HepG2 (cell line): ENCODE data around the gene HIVEP2. TPM values are rescaled to one million over a fixed set of nuclear protein-coding genes. Genes with fewer than 3 reads are reported as not detected.
A peak's percentile ranks its signal among the peaks of the same experiment; 100 is the strongest.

ENCODE experiments used
- CREB3 ChIP-seq: sonication (generic); formaldehyde crosslinking; IDR thresholded peaks from 2 replicates; pipeline ENCODE4 v1.5.0; 2020; ENCODE audit warnings: missing genetic modification reagents
- DNMT3B ChIP-seq: conservative IDR thresholded peaks from 2 replicates; pipeline ENCODE4 v1.6.1; 2016; ENCODE audit warnings: missing biosample characterization, control low read depth
- DR1 ChIP-seq: sonication (generic); formaldehyde crosslinking; IDR thresholded peaks from 2 replicates; pipeline ENCODE4 v1.8.0; 2021; ENCODE audit warnings: mild to moderate bottlenecking, missing genetic modification reagents, inconsistent platforms
- FIP1L1 ChIP-seq: fragments of 200-400 bp; formaldehyde crosslinking; IDR thresholded peaks from 2 replicates; pipeline ENCODE4 v1.6.1; 2018; ENCODE audit warnings: low read depth, mild to moderate bottlenecking, low read length, moderate library complexity, borderline replicate concordance; ENCODE audit not compliant: insufficient read depth
- KDM4B ChIP-seq: sonication (generic); formaldehyde crosslinking; IDR thresholded peaks from 2 replicates; pipeline ENCODE4 v1.4.0; 2020; ENCODE audit warnings: missing genetic modification reagents
- MEF2D ChIP-seq: sonication (generic); formaldehyde crosslinking; IDR thresholded peaks from 2 replicates; pipeline ENCODE4 v1.5.1; 2020; ENCODE audit warnings: mild to moderate bottlenecking, missing genetic modification reagents
- PLSCR1 ChIP-seq: sonication (generic); formaldehyde crosslinking; IDR thresholded peaks from 2 replicates; pipeline ENCODE4 v1.5.0; 2020; ENCODE audit warnings: missing genetic modification reagents, mild to moderate bottlenecking, borderline replicate concordance
- RARG ChIP-seq: sonication (generic); formaldehyde crosslinking; IDR thresholded peaks from 2 replicates; pipeline ENCODE4 v1.4.0; 2020; ENCODE audit warnings: low read depth, mild to moderate bottlenecking, missing genetic modification reagents
- SMAD1 ChIP-seq: sonication (generic); formaldehyde crosslinking; IDR thresholded peaks from 2 replicates; pipeline ENCODE4 v1.4.0; 2020; ENCODE audit warnings: missing genetic modification reagents, low read depth, mild to moderate bottlenecking, borderline replicate concordance
- ZBTB7B ChIP-seq: sonication (generic); formaldehyde crosslinking; IDR thresholded peaks from 2 replicates; pipeline ENCODE4 v1.4.0; 2020; ENCODE audit warnings: missing genetic modification reagents
- ZFP91 ChIP-seq: sonication (generic); formaldehyde crosslinking; IDR thresholded peaks from 2 replicates; pipeline ENCODE4 v1.9.0; 2022; ENCODE audit warnings: missing genetic modification reagents, mild to moderate bottlenecking, borderline replicate concordance
- ZIK1 ChIP-seq: sonication (generic); formaldehyde crosslinking; IDR thresholded peaks from 2 replicates; pipeline ENCODE4 v1.5.0; 2020; ENCODE audit warnings: mild to moderate bottlenecking, low read depth, missing genetic modification reagents, borderline replicate concordance
- ZNF160 ChIP-seq: sonication (generic); formaldehyde crosslinking; IDR thresholded peaks from 2 replicates; pipeline ENCODE4 v1.8.0; 2022; ENCODE audit warnings: mild to moderate bottlenecking, inconsistent platforms, missing genetic modification reagents
- ZNF468 ChIP-seq: sonication (generic); formaldehyde crosslinking; IDR thresholded peaks from 2 replicates; pipeline ENCODE4 v1.8.0; 2022; ENCODE audit warnings: mild to moderate bottlenecking, moderate library complexity, missing genetic modification reagents
- ZNF484 ChIP-seq: sonication (generic); formaldehyde crosslinking; IDR thresholded peaks from 2 replicates; pipeline ENCODE4 v1.5.1; 2020; ENCODE audit warnings: mild to moderate bottlenecking, low read depth, missing genetic modification reagents, borderline replicate concordance
- ZNF564 ChIP-seq: sonication (generic); formaldehyde crosslinking; IDR thresholded peaks from 2 replicates; pipeline ENCODE4 v1.8.1; 2023; ENCODE audit warnings: mild to moderate bottlenecking, missing genetic modification reagents
- ZNF572 ChIP-seq: sonication (generic); formaldehyde crosslinking; IDR thresholded peaks from 2 replicates; pipeline ENCODE4 v1.5.1; 2020; ENCODE audit warnings: mild to moderate bottlenecking, missing genetic modification reagents
- ZNF614 ChIP-seq: IDR thresholded peaks from 2 replicates; pipeline ENCODE4 v1.6.1; 2018; ENCODE audit warnings: missing biosample characterization, missing genetic modification reagents, inconsistent platforms, borderline replicate concordance
- ZNF687 ChIP-seq: sonication (generic); formaldehyde crosslinking; IDR thresholded peaks from 2 replicates; pipeline ENCODE4 v1.5.1; 2020; ENCODE audit warnings: mild to moderate bottlenecking, missing genetic modification reagents, moderate library complexity
- ZNF691 ChIP-seq: sonication (generic); formaldehyde crosslinking; IDR thresholded peaks from 2 replicates; pipeline ENCODE4 v1.4.0; 2020; ENCODE audit warnings: missing genetic modification reagents, low read depth, mild to moderate bottlenecking, borderline replicate concordance
- polyA plus RNA-seq, 8 experiments: library from polyadenylated mRNA; depleted of rRNA in 3 of 8; stranded (reverse) in 7 of 8; unstranded in 1 of 8; fragments of >200 nt; fragmentation: Illumina TruSeq in 4 of 8; extraction: Trizol in 4 of 8; gene quantifications; 2 replicates each; pipeline versions ENCODE4 v1.2.1 to v1.2.3, GENCODE V29; 2011 to 2016; ENCODE audit warnings: low read depth in 4 of 8, missing spikeins in 1 of 8, mixed read lengths in 1 of 8; ENCODE audit not compliant: insufficient read depth in 1 of 8
- total RNA-seq, 5 experiments: library from RNA; depleted of rRNA; stranded (reverse); fragments of >200 nt; fragmentation: Illumina TruSeq; extraction: Trizol; gene quantifications; 2 replicates each; pipeline ENCODE4 v1.2.3, GENCODE V29; 2016; ENCODE audit warnings: low read depth in 1 of 5

The HIVEP2 gene
- total and polyA plus RNA-seq, 2 of the 13 experiments (the other 11 are each of a cell fraction or from before 2014, with no cell fraction given) = 3.4 to 12.9 TPM

GRCh38 chr6:142946924-142947713 is 2.1 kb upstream of the HIVEP2 start (continued):
- TF ChIP-seq PLSCR1 (CRISPR knock-in tag) (no peak), ZNF160 (CRISPR knock-in tag) (no peak), ZFP91 (CRISPR knock-in tag) (peak; percentile 51; the same call in 1 of the 2 replicates), DNMT3B (no peak), ZIK1 (no peak), SMAD1 (CRISPR knock-in tag) (peak; percentile 53; the same call in 1 of the 2 replicates), ZNF614 (CRISPR knock-in tag) (no peak), ZBTB7B (CRISPR knock-in tag) (peak; percentile 14), FIP1L1 (no peak), ZNF484 (CRISPR knock-in tag) (no peak), ZNF564 (CRISPR knock-in tag) (peak; percentile 72; the same call in 1 of the 2 replicates), KDM4B (CRISPR knock-in tag) (no peak), ZNF468 (CRISPR knock-in tag) (no peak), ZNF687 (peak; percentile 83), CREB3 (CRISPR knock-in tag) (no peak), ZNF691 (CRISPR knock-in tag) (peak; percentile 69; the same call in 1 of the 2 replicates), MEF2D (CRISPR knock-in tag) (0 out of 2 replicates have a peak, but pooled peaks have one; percentile 18), ZNF572 (peak; percentile 77; the same call in 1 of the 2 replicates), RARG (no peak), DR1 (CRISPR knock-in tag) (no peak)
